HEK293 (cell line): ENCODE data around the gene NUDT9.

ENCODE experiments used
- HOXA7 ChIP-seq: sonication (generic); formaldehyde crosslinking; IDR thresholded peaks from 2 replicates; pipeline ENCODE4 v1.8.1; 2022; ENCODE audit warnings: missing genetic modification reagents, borderline replicate concordance
- ZNF146 ChIP-seq: fragments of 450-650 bp; formaldehyde crosslinking; IDR thresholded peaks from 2 replicates; pipeline ENCODE4 v1.5.1; 2016; ENCODE audit warnings: missing biosample characterization, missing genetic modification characterization
- ZNF184 ChIP-seq: fragments of 450-650 bp; IDR thresholded peaks from 2 replicates; pipeline ENCODE4 v1.5.1; 2018; ENCODE audit warnings: missing biosample characterization, mild to moderate bottlenecking, missing genetic modification characterization
- ZNF24 ChIP-seq: fragments of 450-650 bp; formaldehyde crosslinking; IDR thresholded peaks from 2 replicates; pipeline ENCODE4 v1.5.1; 2016; ENCODE audit warnings: missing biosample characterization, missing genetic modification characterization
- ZNF274 ChIP-seq, 2 experiments: fragments of 200-500 bp in 1 of 2; fragments of 450-650 bp in 1 of 2; sonication (Bioruptor generic) in 1 of 2; formaldehyde crosslinking in 1 of 2; IDR thresholded peaks; 2 replicates each; pipeline versions ENCODE4 v1.5.1 to v1.6.1; 2014 to 2016; ENCODE audit warnings: borderline replicate concordance in 1 of 2, inconsistent platforms in 1 of 2, low read length in 1 of 2, missing biosample characterization in 1 of 2, missing genetic modification characterization in 1 of 2
- ZNF670 ChIP-seq: fragments of 450-650 bp; formaldehyde crosslinking; IDR thresholded peaks from 2 replicates; pipeline ENCODE4 v1.5.1; 2016; ENCODE audit warnings: missing biosample characterization, missing genetic modification characterization, low read depth
- TF ChIP-seq, protein P1 (sequence below): fragments of 450-650 bp; formaldehyde crosslinking; IDR thresholded peaks from 2 replicates; pipeline ENCODE4 v1.5.1; 2016; ENCODE audit warnings: missing biosample characterization, missing genetic modification characterization

DNA sequence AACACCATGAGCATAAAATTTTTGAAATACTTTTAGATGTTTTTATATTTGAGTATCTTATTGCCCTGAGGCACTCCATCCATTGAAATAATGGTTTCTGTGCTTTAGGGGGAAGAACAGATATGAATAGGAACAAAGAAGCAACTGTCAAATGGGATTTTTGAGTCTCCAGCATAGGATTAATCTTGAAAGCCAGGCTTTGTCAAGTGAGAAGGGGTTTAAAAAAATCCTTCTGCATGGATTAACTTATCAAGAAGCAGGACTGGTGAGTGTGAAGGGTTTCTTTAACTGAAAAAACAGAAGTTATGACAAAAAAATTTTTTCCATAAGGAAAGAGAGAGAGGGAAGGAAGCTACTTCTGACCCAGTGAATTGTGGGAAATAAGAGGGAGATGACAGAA, 7.6 kb upstream of the NUDT9 start:
- TF ChIP-seq ZNF24 (tag by site-specific recombination): no peak
- no peak for TF ChIP-seq HOXA7 (CRISPR knock-in tag)
- TF ChIP-seq ZNF670 (tag by site-specific recombination): no peak
- no peak for TF ChIP-seq ZNF146 (tag by site-specific recombination)
- TF ChIP-seq, protein P1, sequence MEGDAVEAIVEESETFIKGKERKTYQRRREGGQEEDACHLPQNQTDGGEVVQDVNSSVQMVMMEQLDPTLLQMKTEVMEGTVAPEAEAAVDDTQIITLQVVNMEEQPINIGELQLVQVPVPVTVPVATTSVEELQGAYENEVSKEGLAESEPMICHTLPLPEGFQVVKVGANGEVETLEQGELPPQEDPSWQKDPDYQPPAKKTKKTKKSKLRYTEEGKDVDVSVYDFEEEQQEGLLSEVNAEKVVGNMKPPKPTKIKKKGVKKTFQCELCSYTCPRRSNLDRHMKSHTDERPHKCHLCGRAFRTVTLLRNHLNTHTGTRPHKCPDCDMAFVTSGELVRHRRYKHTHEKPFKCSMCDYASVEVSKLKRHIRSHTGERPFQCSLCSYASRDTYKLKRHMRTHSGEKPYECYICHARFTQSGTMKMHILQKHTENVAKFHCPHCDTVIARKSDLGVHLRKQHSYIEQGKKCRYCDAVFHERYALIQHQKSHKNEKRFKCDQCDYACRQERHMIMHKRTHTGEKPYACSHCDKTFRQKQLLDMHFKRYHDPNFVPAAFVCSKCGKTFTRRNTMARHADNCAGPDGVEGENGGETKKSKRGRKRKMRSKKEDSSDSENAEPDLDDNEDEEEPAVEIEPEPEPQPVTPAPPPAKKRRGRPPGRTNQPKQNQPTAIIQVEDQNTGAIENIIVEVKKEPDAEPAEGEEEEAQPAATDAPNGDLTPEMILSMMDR: no peak
- no peak for TF ChIP-seq ZNF274 (IDR thresholded peaks at IDR 0.05; ENCODE audit: low read length)
- TF ChIP-seq ZNF274 (tag by site-specific recombination; IDR thresholded peaks at IDR 0.05; ENCODE audit: borderline replicate concordance): no peak
- TF ChIP-seq ZNF184 (tag by site-specific recombination): no peak
